CD14-positive monocyte (primary cell): ENCODE data around the gene CD46. TPM values are rescaled to one million over a fixed set of nuclear protein-coding genes. Genes with fewer than 3 reads are reported as not detected.

Experiments used
- DNase-seq, 3 donors: peaks; one replicate each; pipeline ENCODE4 v3.0.0-alpha.2; 2011 to 2022
- H2AFZ ChIP-seq: 2 replicates; pipeline ENCODE4 v1.6.0; 2012; ENCODE audit warnings: mild to moderate bottlenecking, low read depth, low read length, inconsistent platforms; ENCODE audit not compliant: insufficient read depth, poor library complexity, severe bottlenecking
- H3K27ac ChIP-seq, 2 donors: 1 replicate in 1 of 2; 2 replicates in 1 of 2; pipeline ENCODE4 v1.5.1; 2012 to 2013; ENCODE audit warnings: low read length in 2 of 2, control low read depth in 1 of 2, inconsistent platforms in 1 of 2, low read depth in 1 of 2, mild to moderate bottlenecking in 1 of 2
- H3K27me3 ChIP-seq, 2 donors: one replicate each; pipeline versions ENCODE4 v1.6.0 to v1.6.1; 2011 to 2013; ENCODE audit warnings: low read length in 2 of 2; ENCODE audit not compliant: control insufficient read depth in 2 of 2, insufficient read depth in 2 of 2
- H3K36me3 ChIP-seq, 2 donors: replicated peaks in 1 of 2; 1 replicate in 1 of 2; 2 replicates in 1 of 2; pipeline versions ENCODE4 v1.5.1 to v1.6.1; 2012 to 2013; ENCODE audit warnings: low read length in 2 of 2, control low read depth in 1 of 2, inconsistent platforms in 1 of 2, mild to moderate bottlenecking in 1 of 2; ENCODE audit not compliant: insufficient read depth in 2 of 2, control insufficient read depth in 1 of 2
- H3K4me1 ChIP-seq, 2 donors: 1 replicate in 1 of 2; 2 replicates in 1 of 2; pipeline versions ENCODE4 v1.5.1 to v1.6.1; 2012 to 2013; ENCODE audit warnings: low read length in 2 of 2, control low read depth in 1 of 2, inconsistent platforms in 1 of 2, mild to moderate bottlenecking in 1 of 2, moderate library complexity in 1 of 2; ENCODE audit not compliant: insufficient read depth in 2 of 2, control insufficient read depth in 1 of 2
- H3K4me2 ChIP-seq: replicated peaks from 2 replicates; pipeline ENCODE3; 2012; ENCODE audit warnings: low read length, moderate library complexity, mild to moderate bottlenecking; ENCODE audit not compliant: poor library complexity, severe bottlenecking; ENCODE audit errors: extremely low read depth
- H3K4me3 ChIP-seq, 3 experiments: fragments of 200-600 bp in 1 of 3; sonication (generic) in 1 of 3; replicated peaks in 1 of 3; 1 replicate in 2 of 3; 2 replicates in 1 of 3; pipeline ENCODE4 v1.5.1; 2011 to 2013; ENCODE audit warnings: low read length in 3 of 3, mild to moderate bottlenecking in 3 of 3, control low read depth in 2 of 3, low read depth in 2 of 3, inconsistent platforms in 1 of 3, moderate library complexity in 1 of 3
- H3K79me2 ChIP-seq: 2 replicates; pipeline ENCODE4 v1.6.0; 2012; ENCODE audit warnings: mild to moderate bottlenecking, control low read depth, inconsistent platforms, low read length, moderate library complexity; ENCODE audit not compliant: insufficient read depth
- H3K9ac ChIP-seq: 2 replicates; pipeline ENCODE4 v1.6.0; 2017; ENCODE audit warnings: low read length, mild to moderate bottlenecking; ENCODE audit not compliant: insufficient read depth, poor library complexity, severe bottlenecking
- H3K9me3 ChIP-seq, 2 donors: replicated peaks in 1 of 2; 1 replicate in 1 of 2; 2 replicates in 1 of 2; pipeline versions ENCODE4 v1.5.1 to v1.6.1; 2012 to 2013; ENCODE audit warnings: low read length in 2 of 2, control low read depth in 1 of 2; ENCODE audit not compliant: control insufficient read depth in 1 of 2, insufficient read depth in 1 of 2
- H4K20me1 ChIP-seq: 2 replicates; pipeline ENCODE4 v1.6.0; 2012; ENCODE audit warnings: mild to moderate bottlenecking, low read length, control low read depth, moderate library complexity; ENCODE audit not compliant: insufficient read depth
- H3K27ac Mint-ChIP-seq, 7 donors: one replicate each; pipeline ENCODE4 v1.8.0; 2020; ENCODE audit warnings: mild to moderate bottlenecking in 7 of 7, mixed read lengths in 7 of 7, moderate library complexity in 6 of 7, inconsistent platforms in 2 of 7
- H3K27me3 Mint-ChIP-seq, 3 donors: one replicate each; pipeline ENCODE4 v1.8.0; 2021 to 2022; ENCODE audit warnings: low read depth in 3 of 3, mild to moderate bottlenecking in 3 of 3, mixed read lengths in 3 of 3, moderate library complexity in 3 of 3, inconsistent platforms in 1 of 3
- H3K36me3 Mint-ChIP-seq, 2 donors: one replicate each; pipeline ENCODE4 v1.8.0; 2020; ENCODE audit warnings: mixed read lengths in 2 of 2, inconsistent platforms in 1 of 2, mild to moderate bottlenecking in 1 of 2
- H3K4me1 Mint-ChIP-seq: one replicate; pipeline ENCODE4 v1.8.0; 2020; ENCODE audit warnings: mild to moderate bottlenecking, mixed read lengths
- H3K4me3 Mint-ChIP-seq, 2 donors: one replicate each; pipeline ENCODE4 v1.8.0; 2020; ENCODE audit warnings: mild to moderate bottlenecking in 2 of 2, mixed read lengths in 2 of 2, moderate library complexity in 1 of 2
- H3K9me3 Mint-ChIP-seq, 7 donors: one replicate each; pipeline ENCODE4 v1.8.0; 2020 to 2022; ENCODE audit warnings: mixed read lengths in 7 of 7, mild to moderate bottlenecking in 6 of 7, moderate library complexity in 6 of 7, inconsistent platforms in 2 of 7
- CTCF ChIP-seq: fragments of 200-600 bp; IDR thresholded peaks from one replicate; pipeline ENCODE4 v1.8.0; 2022; ENCODE audit warnings: antibody characterized with exemption, mild to moderate bottlenecking
- WGBS: methylation state at CpG from one replicate; pipeline ENCODE4 v1.1.5; 2013; ENCODE audit warnings: missing lambda C conversion rate; ENCODE audit not compliant: insufficient coverage; 5-methylcytosine and 5-hydroxymethylcytosine counted together
- intact Hi-C, 2 donors: fragments of 100-400 bp; cut with micrococcal nuclease; formaldehyde crosslinking; loops; one replicate each; pipeline versions ENCODE4 v1.15.0 to v1.15.1; 2023
- polyA plus RNA-seq, 3 donors: library from polyadenylated mRNA; depleted of rRNA in 1 of 3; unstranded in 2 of 3; stranded (reverse) in 1 of 3; fragments of 300-500 nt in 2 of 3; fragments of >200 nt in 1 of 3; fragmentation: Illumina TruSeq in 2 of 3; gene quantifications; 1 replicate in 2 of 3; 2 replicates in 1 of 3; pipeline ENCODE4 v1.2.3, GENCODE V29; 2012 to 2021

The CD46 gene
- polyA plus RNA-seq, 3 donors, result 139 to 259 (median 210) TPM

GRCh38 chr1:207742850-207743555 lies 8.9 kb upstream of the CD46 start:
- intact Hi-C loops, result no loop called here
- H3K36me3 ChIP-seq, result no peaks in the 10 kb centered on the region
- H3K4me1 ChIP-seq, result peaks cover 18 to 20% of the 10 kb centered on the region in 2 donors
- no peaks in the 10 kb centered on the region for H3K36me3 Mint-ChIP-seq
- no peak overlapping the region for H3K9ac ChIP-seq
- no peaks in the 10 kb centered on the region for H3K27me3 ChIP-seq
- H2AFZ ChIP-seq, result no peak overlapping the region
- no peak for TF ChIP-seq CTCF
- peak overlapping the region; percentile 25 to 77 (median 60) for H3K27ac Mint-ChIP-seq
- no peaks in the 10 kb centered on the region for H3K79me2 ChIP-seq
- no peak overlapping the region for H3K4me3 ChIP-seq
- H4K20me1 ChIP-seq, result no peaks in the 10 kb centered on the region
- WGBS, result no CpG with 5 or more reads among the region's 3 CpGs
- no peak overlapping the region for H3K4me2 ChIP-seq
- H3K4me3 Mint-ChIP-seq, result no peak overlapping the region
- peaks cover 0 to 7% (median 2%) of the 10 kb centered on the region in 7 donors for H3K9me3 Mint-ChIP-seq
- no peaks in the 10 kb centered on the region for H3K9me3 ChIP-seq
- peaks cover 0 to 2% (median 0%) of the 10 kb centered on the region in 3 donors for H3K27me3 Mint-ChIP-seq
- peaks cover 17% of the 10 kb centered on the region for H3K4me1 Mint-ChIP-seq
- DNase-seq, result peak; percentile 24 to 48 (median 26)
- peak overlapping the region in 1 of 2 donors; percentile 53 for H3K27ac ChIP-seq

- H3K9ac ChIP-seq, result no peak overlapping the region
- no peaks in the 10 kb centered on the region for H3K9me3 ChIP-seq
- H3K27me3 Mint-ChIP-seq, result peaks cover 0 to 2% (median 0%) of the 10 kb centered on the region in 3 donors
- H2AFZ ChIP-seq, result no peak overlapping the region
- no CpG with 5 or more reads among the region's 4 CpGs for WGBS
- H3K27ac ChIP-seq, result no peak overlapping the region
- H3K36me3 Mint-ChIP-seq, result no peaks in the 10 kb centered on the region
- H3K27me3 ChIP-seq, result no peaks in the 10 kb centered on the region
- no peaks in the 10 kb centered on the region for H3K36me3 ChIP-seq
- no peak overlapping the region for H3K27ac Mint-ChIP-seq
- no peak for TF ChIP-seq CTCF
- no peak overlapping the region for H3K4me2 ChIP-seq
- peaks cover 0 to 7% (median 2%) of the 10 kb centered on the region in 7 donors for H3K9me3 Mint-ChIP-seq
- H3K4me3 ChIP-seq, result no peak overlapping the region
- intact Hi-C loops, result no loop called here
- DNase-seq, result no peak
- H3K4me1 Mint-ChIP-seq, result peaks cover 17% of the 10 kb centered on the region
- no peak overlapping the region for H3K4me3 Mint-ChIP-seq
- H3K4me1 ChIP-seq, result peaks cover 18 to 20% of the 10 kb centered on the region in 2 donors
- no peaks in the 10 kb centered on the region for H3K79me2 ChIP-seq
- no peaks in the 10 kb centered on the region for H4K20me1 ChIP-seq
Observed at GRCh38 chr1:207744000-207744534, 7.8 kb upstream of the CD46 start.
